SK-N-SH (cell line): Measurements from ENCODE around the gene NRDC. TPM values are rescaled to one million over a fixed set of nuclear protein-coding genes. Genes with fewer than 3 reads are reported as not detected.

Experiments used
- EZH2phosphoT487 ChIP-seq: fragments of 200-600 bp; sonication (generic); IDR thresholded peaks from 2 replicates; pipeline ENCODE4 v1.6.1; 2017; ENCODE audit warnings: low read depth, mixed run types, mild to moderate bottlenecking, antibody characterized with exemption, moderate library complexity, borderline replicate concordance
- IRF3 ChIP-seq: fragments of 150-350 bp; IDR thresholded peaks from 2 replicates; pipeline ENCODE4 v1.6.1; 2016; ENCODE audit warnings: mild to moderate bottlenecking, low read depth, low read length
- MXI1 ChIP-seq: IDR thresholded peaks from 2 replicates; pipeline ENCODE4 v1.6.1; 2012; ENCODE audit warnings: mild to moderate bottlenecking, low read depth, low read length, improper control_type of control experiment
- NFIC ChIP-seq: IDR thresholded peaks from 2 replicates; pipeline ENCODE4 v1.4.0; 2012; ENCODE audit warnings: borderline replicate concordance
- REST ChIP-seq: IDR thresholded peaks from 2 replicates; pipeline ENCODE4 v1.6.1; 2012; ENCODE audit warnings: mild to moderate bottlenecking, low read depth, low read length, moderate library complexity
- RXRA ChIP-seq: IDR thresholded peaks from 2 replicates; pipeline ENCODE4 v1.4.0; 2012; ENCODE audit warnings: low read depth, mild to moderate bottlenecking, borderline replicate concordance
- TAF1 ChIP-seq: IDR thresholded peaks from 2 replicates; pipeline ENCODE4 v1.6.1; 2012; ENCODE audit warnings: low read depth, mild to moderate bottlenecking, low read length, moderate library complexity, borderline replicate concordance
- ZBTB33 ChIP-seq: IDR thresholded peaks from 2 replicates; pipeline ENCODE4 v1.4.0; 2012; ENCODE audit warnings: low read depth, borderline replicate concordance
- polyA plus RNA-seq, 3 experiments: library from polyadenylated mRNA; depleted of rRNA; stranded (reverse); fragments of >200 nt; gene quantifications; 2 replicates each; pipeline ENCODE4 v1.2.3, GENCODE V29; 2012
- TF ChIP-seq, protein P1 (sequence below): IDR thresholded peaks from 2 replicates; pipeline ENCODE4 v1.4.0; 2012; ENCODE audit warnings: low read depth
- TF ChIP-seq, protein P2 (sequence below): fragments of 150-350 bp; IDR thresholded peaks from 2 replicates; pipeline ENCODE4 v1.6.1; 2017; ENCODE audit warnings: antibody characterized with exemption, low read length, low read depth, borderline replicate concordance

The NRDC gene
- polyA plus RNA-seq, 1 of the 3 experiments (the other 2 are of a cell fraction), result 84.8 TPM

- TF ChIP-seq REST, result no peak
- TF ChIP-seq IRF3, result no peak
- TF ChIP-seq, protein P1, sequence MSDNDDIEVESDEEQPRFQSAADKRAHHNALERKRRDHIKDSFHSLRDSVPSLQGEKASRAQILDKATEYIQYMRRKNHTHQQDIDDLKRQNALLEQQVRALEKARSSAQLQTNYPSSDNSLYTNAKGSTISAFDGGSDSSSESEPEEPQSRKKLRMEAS, result 0 out of 2 replicates have a peak, but pooled peaks have one; percentile 16
- TF ChIP-seq MXI1, result no peak
- TF ChIP-seq, protein P2, sequence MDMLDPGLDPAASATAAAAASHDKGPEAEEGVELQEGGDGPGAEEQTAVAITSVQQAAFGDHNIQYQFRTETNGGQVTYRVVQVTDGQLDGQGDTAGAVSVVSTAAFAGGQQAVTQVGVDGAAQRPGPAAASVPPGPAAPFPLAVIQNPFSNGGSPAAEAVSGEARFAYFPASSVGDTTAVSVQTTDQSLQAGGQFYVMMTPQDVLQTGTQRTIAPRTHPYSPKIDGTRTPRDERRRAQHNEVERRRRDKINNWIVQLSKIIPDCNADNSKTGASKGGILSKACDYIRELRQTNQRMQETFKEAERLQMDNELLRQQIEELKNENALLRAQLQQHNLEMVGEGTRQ, result no peak
- TF ChIP-seq RXRA, result peak; percentile 82; the same call in 1 of the 2 replicates
- peak; percentile 88 for TF ChIP-seq NFIC
- no peak; the same call in 1 of the 2 replicates for TF ChIP-seq TAF1
- no peak for TF ChIP-seq EZH2phosphoT487
- peak; percentile 64; the same call in 1 of the 2 replicates for TF ChIP-seq ZBTB33
Measured at GRCh38 chr1:51898090-51898734, 19.7 kb upstream of the NRDC start (continued).
